KG1 (cell line): ENCODE measurements around the gene RAB11FIP4.
"Not testable (repeated sequence)": the region's sequence is repeated elsewhere in the genome, so short reads cannot be mapped to it uniquely, and the experiment has no call there.

Source experiments
- DNase-seq: peaks from one replicate; lab custom pipeline; 2025; lab: John Stamatoyannopoulos, UW

Gene RAB11FIP4

GRCh38 chr17:31391496-31391949 is at the start of gene RAB11FIP4:
TSS of gene RAB11FIP4 (plus strand) at chr17:31391675. CDS start at chr17:31391853, 178 bp downstream.
- no peak for DNase-seq

- not testable (repeated sequence) for DNase-seq
Observed at GRCh38 chr17:31345191-31345747, 46.2 kb upstream of the RAB11FIP4 start.

- DNase-seq = no peak
Observed at GRCh38 chr17:31349454-31349853, 42.0 kb upstream of the RAB11FIP4 start.

GRCh38 chr17:31355935-31356334 is 35.5 kb upstream of the RAB11FIP4 start:
- DNase-seq = no peak

- no peak for DNase-seq
Observed at GRCh38 chr17:31357091-31357490, 34.4 kb upstream of the RAB11FIP4 start.

GRCh38 chr17:31357839-31358394 is 33.6 kb upstream of the RAB11FIP4 start:
- no peak for DNase-seq

GRCh38 chr17:31364012-31364411 is 27.5 kb upstream of the RAB11FIP4 start:
- DNase-seq = no peak

DNA sequence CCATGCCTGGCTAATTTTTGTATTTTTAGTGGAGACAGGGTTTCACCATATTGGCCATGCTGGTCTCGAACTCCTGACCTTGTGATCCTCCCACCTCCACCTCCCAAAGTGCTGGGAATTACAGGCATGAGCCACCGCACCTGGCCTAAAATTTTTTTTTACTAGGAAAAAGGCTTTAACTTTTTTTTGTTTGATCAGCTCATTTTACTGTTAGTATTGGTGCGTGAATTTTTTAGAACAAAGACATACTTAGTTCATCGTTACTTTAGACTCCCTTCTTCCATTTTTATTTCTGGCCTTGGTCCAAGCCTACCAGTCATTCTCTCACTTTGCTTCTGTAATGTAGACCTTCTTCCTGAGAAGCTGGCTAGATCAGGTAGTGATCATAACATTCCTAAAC is 25.4 kb upstream of the RAB11FIP4 start:
- DNase-seq = no peak

GRCh38 chr17:31369266-31369665 is 22.2 kb upstream of the RAB11FIP4 start:
- DNase-seq = no peak

- DNase-seq = no peak
Observed at GRCh38 chr17:31371511-31372097, 19.9 kb upstream of the RAB11FIP4 start.

- peak; percentile 40 for DNase-seq
Observed at GRCh38 chr17:31373150-31374093, 18.1 kb upstream of the RAB11FIP4 start.

- DNase-seq = no peak
Observed at GRCh38 chr17:31374094-31374447, 17.4 kb upstream of the RAB11FIP4 start.

GRCh38 chr17:31374503-31374902 is 17.0 kb upstream of the RAB11FIP4 start:
- DNase-seq = no peak

DNA sequence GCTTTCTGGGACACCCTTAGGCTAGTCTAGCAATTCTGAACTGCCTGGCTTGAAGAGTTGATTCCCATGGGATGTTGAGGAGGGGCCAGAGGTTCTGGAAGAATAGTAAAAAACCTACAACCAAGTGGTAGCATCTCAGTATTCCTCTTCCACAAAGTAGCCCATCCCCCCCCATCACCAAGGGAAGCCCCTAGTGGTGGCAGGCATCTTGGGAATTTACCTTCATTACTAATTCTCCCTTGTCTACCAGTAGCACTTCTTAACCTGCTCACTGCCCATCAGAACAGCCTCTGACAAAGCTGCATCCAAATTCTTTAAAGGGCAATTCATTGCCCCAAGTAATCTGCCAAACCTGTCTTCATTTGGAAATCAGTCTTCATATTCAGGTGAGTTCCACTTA is 12.8 kb upstream of the RAB11FIP4 start:
- no peak for DNase-seq

DNA sequence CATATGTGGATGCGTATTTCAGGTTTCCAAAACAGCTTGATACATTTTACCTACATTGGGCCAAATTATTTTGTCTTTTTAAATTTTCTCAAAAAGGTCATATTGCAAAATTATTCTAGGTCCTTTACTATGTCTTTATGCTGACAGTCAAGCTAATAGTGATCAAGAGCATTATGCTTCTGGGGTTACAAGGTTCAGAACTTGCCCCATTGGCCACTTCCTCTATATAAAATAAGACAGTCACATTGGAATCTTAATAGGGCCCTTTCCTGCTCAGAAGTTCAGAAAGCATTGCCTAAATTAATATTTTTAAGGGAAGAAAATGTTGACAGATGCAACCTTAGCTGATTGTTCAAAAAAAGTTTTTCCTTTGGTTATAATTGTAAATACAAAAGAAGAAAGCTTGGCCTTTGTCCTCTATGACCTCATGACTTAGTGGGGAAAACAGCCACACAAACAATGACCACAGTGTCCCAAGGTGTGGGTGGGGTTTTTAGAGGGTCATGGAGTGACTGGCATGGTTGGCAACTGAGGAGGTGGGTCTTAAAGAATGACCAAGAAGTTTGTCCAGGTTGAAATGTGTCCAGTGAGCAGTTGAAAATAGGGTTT is 11.8 kb upstream of the RAB11FIP4 start:
- no peak for DNase-seq

DNA sequence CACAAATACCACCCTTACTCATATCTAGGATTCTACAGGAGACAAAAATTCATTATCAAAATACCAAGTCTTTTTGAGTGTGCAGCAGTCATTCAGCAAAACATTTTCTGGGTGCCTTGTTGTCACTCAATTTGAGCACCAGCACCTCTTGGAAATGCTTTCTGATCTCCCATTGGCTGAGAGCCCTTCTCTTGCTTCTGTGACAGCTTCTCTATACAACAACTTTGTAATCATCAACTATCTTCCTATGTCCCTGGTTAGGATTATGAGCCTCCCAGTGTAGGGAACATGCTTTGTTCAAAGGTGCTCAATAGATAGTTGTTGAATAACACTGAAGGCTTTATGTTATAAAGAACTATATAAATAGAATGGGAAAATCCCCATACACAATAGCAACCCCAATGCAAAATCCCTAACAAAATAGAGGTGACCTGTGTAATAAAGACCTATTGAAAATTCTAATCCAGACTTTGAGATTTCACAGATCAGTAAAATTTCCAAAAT is 10.3 kb upstream of the RAB11FIP4 start:
- DNase-seq = no peak

DNA sequence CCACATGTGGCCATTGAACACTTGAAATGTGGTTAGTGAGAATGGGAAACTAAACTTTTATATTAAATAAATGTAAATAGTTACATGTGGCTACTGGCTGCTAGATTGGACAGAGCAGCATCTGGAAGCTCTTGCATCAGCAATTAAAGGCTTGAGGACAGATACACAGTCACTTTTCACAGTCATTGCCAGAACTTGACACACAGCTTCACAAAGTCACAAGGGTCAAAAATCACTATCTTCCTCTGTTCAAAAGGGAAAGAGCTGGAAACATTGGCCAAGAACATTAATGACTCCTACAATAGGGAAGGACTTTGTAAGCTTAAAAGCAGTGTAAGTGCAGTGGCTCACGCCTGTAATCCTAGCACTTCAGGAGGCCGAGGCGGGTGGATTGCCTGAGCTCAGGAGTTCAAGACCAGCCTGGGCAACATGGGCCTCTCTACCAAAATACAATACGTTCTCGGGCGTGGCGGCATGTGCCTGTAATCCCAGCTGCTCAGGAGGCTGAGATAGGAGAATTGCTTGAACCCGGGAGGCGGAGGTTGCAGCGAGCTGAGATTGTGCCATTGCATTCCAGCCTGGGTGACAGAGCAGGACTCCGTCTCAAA is 8.7 kb upstream of the RAB11FIP4 start:
- DNase-seq = not testable (repeated sequence)

- not testable (repeated sequence) for DNase-seq
Observed at GRCh38 chr17:31383488-31383887, 8.0 kb upstream of the RAB11FIP4 start.

GRCh38 chr17:31385428-31386285 is 5.8 kb upstream of the RAB11FIP4 start:
- no peak for DNase-seq

DNA sequence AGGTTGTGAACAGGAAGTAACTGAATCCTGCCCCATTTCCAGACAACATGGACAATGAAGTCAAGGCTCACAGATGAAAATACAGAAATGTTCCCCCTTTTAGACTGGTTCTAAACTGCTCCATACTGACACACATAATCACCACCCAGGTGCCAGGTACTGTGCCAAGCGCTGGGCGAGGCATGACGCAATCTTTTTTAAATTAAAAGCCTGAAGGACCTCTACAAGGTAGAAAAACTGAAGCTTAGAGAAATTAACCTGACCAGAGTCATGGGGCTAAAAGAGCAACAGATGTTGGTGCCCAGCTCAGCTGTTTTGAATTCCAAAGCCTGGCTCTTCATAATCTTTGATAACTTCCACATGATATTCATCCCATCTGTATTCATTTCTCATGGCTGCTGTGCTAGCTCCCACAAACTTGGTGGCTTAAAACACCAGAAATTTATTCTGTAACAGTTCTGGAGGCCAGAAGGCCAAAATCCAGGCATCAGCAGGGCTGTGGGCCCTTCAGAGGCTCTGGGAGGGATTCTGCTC is 4.9 kb upstream of the RAB11FIP4 start:
- DNase-seq = no peak
